Measurements from ENCODE around the gene PCYT1A. TPM values are rescaled to one million over a fixed set of nuclear protein-coding genes. Genes with fewer than 3 reads are reported as not detected.

The PCYT1A gene
- total and polyA plus RNA-seq, 2 donors (not counting 3 experiments of a cell fraction or from before 2014, with no cell fraction given), result 50.3 to 65.5 TPM

DNA sequence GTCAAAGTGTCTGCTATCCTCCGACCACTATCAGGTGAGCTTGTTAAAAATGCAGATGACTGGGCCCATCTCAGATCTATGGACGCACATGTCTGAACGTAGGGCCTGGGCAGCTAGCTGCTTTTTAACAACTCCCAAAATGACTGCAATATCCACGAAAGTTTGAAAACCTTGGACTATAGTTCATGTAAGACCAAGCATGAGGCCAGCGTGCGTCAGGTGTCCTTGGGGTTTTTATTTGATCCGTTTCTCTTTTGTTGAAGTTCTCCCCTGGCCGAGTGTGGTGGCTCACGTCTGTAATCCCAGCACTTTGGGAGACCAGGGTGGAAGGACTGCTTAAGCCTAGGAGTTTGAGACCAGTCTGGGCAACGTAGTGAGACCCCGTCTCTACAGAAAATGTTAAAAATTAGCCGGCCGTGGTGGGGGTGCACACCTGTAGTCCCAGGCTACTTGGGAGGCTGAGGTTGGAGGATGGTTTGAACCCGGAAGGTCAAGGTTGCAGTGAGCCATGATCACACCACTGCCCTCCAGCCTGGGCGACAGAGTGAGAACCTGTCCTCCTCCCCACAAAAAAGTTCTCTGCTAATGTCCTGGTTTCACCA, 61.7 kb downstream of the PCYT1A start:
- H3K9me3 ChIP-seq (replicated peaks; ENCODE audit: control insufficient read depth, insufficient read depth, low read length), result no peaks in the 10 kb centered on the region
- TF ChIP-seq FOS (IDR thresholded peaks at IDR 0.05; ENCODE audit: borderline replicate concordance, insufficient read depth, low read length) (no peak), EZH2 (IDR thresholded peaks at IDR 0.05; ENCODE audit: borderline replicate concordance, low read depth, low read length, severe bottlenecking) (no peak), GATA2 (IDR thresholded peaks at IDR 0.05; ENCODE audit: insufficient read depth, insufficient read length, low read depth, low read length) (no peak), JUN (IDR thresholded peaks at IDR 0.05; ENCODE audit: borderline replicate concordance, insufficient read depth, insufficient read length, low read depth) (no peak), CTCF (IDR thresholded peaks at IDR 0.05; ENCODE audit: extremely low read depth in 1 of 2, insufficient read depth in 1 of 2, low read depth in 1 of 2, low read length in 2 of 2) (no peak), POLR2AphosphoS5 (IDR thresholded peaks at IDR 0.05; ENCODE audit: insufficient read depth, low read depth, low read length) (no peak)
- TF ChIP-seq, protein P1, sequence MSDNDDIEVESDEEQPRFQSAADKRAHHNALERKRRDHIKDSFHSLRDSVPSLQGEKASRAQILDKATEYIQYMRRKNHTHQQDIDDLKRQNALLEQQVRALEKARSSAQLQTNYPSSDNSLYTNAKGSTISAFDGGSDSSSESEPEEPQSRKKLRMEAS (IDR thresholded peaks at IDR 0.05; ENCODE audit: insufficient read depth, insufficient read length), result no peak
- no peak overlapping the region for H3K4me2 ChIP-seq (ENCODE audit: insufficient read depth, low read length)
- ChIA-PET CTCF (interaction anchor here (0.9 kb wide), 1 partner anchor 9 kb away, joined by 3 read pairs; no protein-coding TSS in a partner anchor), POLR2A (no interaction called here)
- H3K27me3 ChIP-seq (ENCODE audit: control insufficient read depth in 2 of 2, insufficient read depth in 2 of 2, low read length in 2 of 2), result no peaks in the 10 kb centered on the region
- no peaks in the 10 kb centered on the region for H3K9me1 ChIP-seq (replicated peaks; ENCODE audit: control insufficient read depth, extremely low read depth, insufficient read depth, low read length)
- BruUV-seq (replicated peaks), result no TSS peak
- FAIRE-seq, result no peak
- DNase-seq (ENCODE audit: low read depth, low spot score), result no peak
- no peak overlapping the region for H3K4me3 ChIP-seq (replicated peaks in 1 of 3; ENCODE audit: insufficient read depth in 1 of 3, low read depth in 1 of 3, low read length in 3 of 3)
- H3K9ac ChIP-seq (replicated peaks; ENCODE audit: extremely low read depth, insufficient read depth, low read length), result no peak overlapping the region
- H3K36me3 ChIP-seq (ENCODE audit: control insufficient read depth in 2 of 2, extremely low read depth in 1 of 2, insufficient read depth in 2 of 2, low read length in 2 of 2), result no peaks in the 10 kb centered on the region
- no peaks in the 10 kb centered on the region for H4K20me1 ChIP-seq (replicated peaks; ENCODE audit: control insufficient read depth, extremely low read depth, insufficient read depth, low read length)
- H3K4me1 ChIP-seq (ENCODE audit: control insufficient read depth, extremely low read depth, insufficient read depth, low read length), result no peaks in the 10 kb centered on the region
- intact Hi-C loops (cut with micrococcal nuclease) (no loop called here), dilution Hi-C loops (cut with MboI; ENCODE audit: extremely low pct_ligation_motif_present, low sequenced_read_pairs) (no loop called here)
- no peak overlapping the region for H2AFZ ChIP-seq (ENCODE audit: low read depth, low read length)
- H3K27ac ChIP-seq (ENCODE audit: insufficient read depth, low read depth, low read length), result no peak overlapping the region
- H3K79me2 ChIP-seq (ENCODE audit: control insufficient read depth, insufficient read depth, low read length), result no peaks in the 10 kb centered on the region
